HepG2 (cell line): ENCODE results near the gene FLYWCH1. TPM values are rescaled to one million over a fixed set of nuclear protein-coding genes. Genes with fewer than 3 reads are reported as not detected.
A peak's percentile ranks its signal among the peaks of the same experiment; 100 is the strongest.

ENCODE experiments used
- AKAP8 ChIP-seq: sonication (generic); formaldehyde crosslinking; IDR thresholded peaks from 2 replicates; pipeline ENCODE4 v1.5.1; 2020; ENCODE audit warnings: mild to moderate bottlenecking, missing genetic modification reagents
- ASH2L ChIP-seq: fragments of 300-600, 200-600 bp; sonication (generic); IDR thresholded peaks from 2 replicates; pipeline ENCODE4 v1.7.0; 2017; ENCODE audit warnings: low read depth, mild to moderate bottlenecking, moderate library complexity, mixed read lengths, low read length; ENCODE audit not compliant: insufficient read length
- ELF3 ChIP-seq: IDR thresholded peaks from 2 replicates; pipeline ENCODE4 v1.6.1; 2016; ENCODE audit warnings: missing genetic modification reagents, missing compliant biosample characterization
- GATAD2A ChIP-seq: IDR thresholded peaks from 2 replicates; pipeline ENCODE4 v1.6.1; 2016
- HCFC1 ChIP-seq: fragments of 150-350 bp; IDR thresholded peaks from 2 replicates; pipeline ENCODE4 v1.6.1; 2014; ENCODE audit warnings: low read depth, low read length
- HMGA1 ChIP-seq: sonication (generic); formaldehyde crosslinking; conservative IDR thresholded peaks from 2 replicates; pipeline ENCODE4 v1.4.0; 2020; ENCODE audit warnings: missing genetic modification reagents
- HOXD1 ChIP-seq: sonication (generic); formaldehyde crosslinking; IDR thresholded peaks from 2 replicates; pipeline ENCODE4 v1.5.0; 2020; ENCODE audit warnings: missing genetic modification reagents
- KLF13 ChIP-seq: sonication (generic); formaldehyde crosslinking; IDR thresholded peaks from 2 replicates; pipeline ENCODE4 v1.4.0; 2020; ENCODE audit warnings: mild to moderate bottlenecking, missing genetic modification reagents
- MEIS2 ChIP-seq: sonication (generic); formaldehyde crosslinking; IDR thresholded peaks from 2 replicates; pipeline ENCODE4 v1.9.0; 2021; ENCODE audit warnings: mild to moderate bottlenecking, missing genetic modification reagents
- MIXL1 ChIP-seq: IDR thresholded peaks from 2 replicates; pipeline ENCODE4 v1.6.1; 2016
- RAD21 ChIP-seq: fragments of 450-650 bp; formaldehyde crosslinking; IDR thresholded peaks from 2 replicates; pipeline ENCODE4 v1.5.0; 2020; ENCODE audit warnings: mild to moderate bottlenecking
- RAD51 ChIP-seq: fragments of 450-650 bp; IDR thresholded peaks from 2 replicates; pipeline ENCODE4 v1.6.1; 2016; ENCODE audit warnings: borderline replicate concordance
- SNAI1 ChIP-seq: sonication (generic); formaldehyde crosslinking; IDR thresholded peaks from 2 replicates; pipeline ENCODE4 v1.5.0; 2020; ENCODE audit warnings: mild to moderate bottlenecking, missing genetic modification reagents, borderline replicate concordance
- SPEN ChIP-seq: sonication (generic); formaldehyde crosslinking; IDR thresholded peaks from 2 replicates; pipeline ENCODE4 v1.5.1; 2020; ENCODE audit warnings: low read depth, mild to moderate bottlenecking, missing genetic modification reagents
- TRIM24 ChIP-seq: sonication (generic); formaldehyde crosslinking; IDR thresholded peaks from 2 replicates; pipeline ENCODE4 v1.8.0; 2022; ENCODE audit warnings: mild to moderate bottlenecking, missing genetic modification reagents
- XBP1 ChIP-seq: sonication (generic); formaldehyde crosslinking; IDR thresholded peaks from 2 replicates; pipeline ENCODE4 v1.5.0; 2020; ENCODE audit warnings: missing genetic modification reagents
- YEATS4 ChIP-seq: sonication (generic); formaldehyde crosslinking; IDR thresholded peaks from 2 replicates; pipeline ENCODE4 v1.4.0; 2020; ENCODE audit warnings: missing genetic modification reagents, borderline replicate concordance
- ZFP90 ChIP-seq: sonication (generic); formaldehyde crosslinking; IDR thresholded peaks from 2 replicates; pipeline ENCODE4 v1.8.0; 2022; ENCODE audit warnings: missing genetic modification reagents, mild to moderate bottlenecking, inconsistent platforms, borderline replicate concordance
- ZNF354B ChIP-seq: sonication (generic); formaldehyde crosslinking; IDR thresholded peaks from 2 replicates; pipeline ENCODE4 v1.8.0; 2022; ENCODE audit warnings: mild to moderate bottlenecking, missing genetic modification reagents
- ZNF441 ChIP-seq: sonication (generic); formaldehyde crosslinking; IDR thresholded peaks from 2 replicates; pipeline ENCODE4 v1.7.0; 2021; ENCODE audit warnings: missing genetic modification reagents, borderline replicate concordance
- ZNF543 ChIP-seq: sonication (generic); formaldehyde crosslinking; IDR thresholded peaks from 2 replicates; pipeline ENCODE4 v1.4.0; 2020; ENCODE audit warnings: mild to moderate bottlenecking, missing genetic modification reagents
- ZNF607 ChIP-seq: sonication (generic); formaldehyde crosslinking; IDR thresholded peaks from 2 replicates; pipeline ENCODE4 v1.5.1; 2020; ENCODE audit warnings: missing genetic modification reagents, mild to moderate bottlenecking, borderline replicate concordance
- ZNF614 ChIP-seq: IDR thresholded peaks from 2 replicates; pipeline ENCODE4 v1.6.1; 2018; ENCODE audit warnings: missing biosample characterization, missing genetic modification reagents, inconsistent platforms, borderline replicate concordance
- ZNF672 ChIP-seq: sonication (generic); formaldehyde crosslinking; IDR thresholded peaks from 2 replicates; pipeline ENCODE4 v1.8.1; 2022; ENCODE audit warnings: missing genetic modification reagents
- ZSCAN21 ChIP-seq: sonication (generic); formaldehyde crosslinking; IDR thresholded peaks from 2 replicates; pipeline ENCODE4 v1.8.0; 2022; ENCODE audit warnings: mild to moderate bottlenecking, missing genetic modification reagents, moderate library complexity, borderline replicate concordance
- ZZZ3 ChIP-seq: sonication (generic); formaldehyde crosslinking; IDR thresholded peaks from 2 replicates; pipeline ENCODE4 v1.4.0; 2020; ENCODE audit warnings: missing genetic modification reagents, mild to moderate bottlenecking, borderline replicate concordance
- polyA plus RNA-seq, 8 experiments: library from polyadenylated mRNA; depleted of rRNA in 3 of 8; stranded (reverse) in 7 of 8; unstranded in 1 of 8; fragments of >200 nt; fragmentation: Illumina TruSeq in 4 of 8; extraction: Trizol in 4 of 8; gene quantifications; 2 replicates each; pipeline versions ENCODE4 v1.2.1 to v1.2.3, GENCODE V29; 2011 to 2016; ENCODE audit warnings: low read depth in 4 of 8, missing spikeins in 1 of 8, mixed read lengths in 1 of 8; ENCODE audit not compliant: insufficient read depth in 1 of 8
- total RNA-seq, 5 experiments: library from RNA; depleted of rRNA; stranded (reverse); fragments of >200 nt; fragmentation: Illumina TruSeq; extraction: Trizol; gene quantifications; 2 replicates each; pipeline ENCODE4 v1.2.3, GENCODE V29; 2016; ENCODE audit warnings: low read depth in 1 of 5
- TF ChIP-seq, protein P1 (sequence below): sonication (generic); formaldehyde crosslinking; IDR thresholded peaks from 2 replicates; pipeline ENCODE4 v1.5.0; 2020; ENCODE audit warnings: mild to moderate bottlenecking, low read depth, missing genetic modification reagents, borderline replicate concordance
- TF ChIP-seq, protein P2 (sequence below): sonication (generic); formaldehyde crosslinking; IDR thresholded peaks from 2 replicates; pipeline ENCODE4 v1.8.0; 2022; ENCODE audit warnings: missing genetic modification reagents, mild to moderate bottlenecking, moderate library complexity, borderline replicate concordance
- TF ChIP-seq, protein P3 (sequence below): IDR thresholded peaks from 2 replicates; pipeline ENCODE4 v1.6.1; 2016; ENCODE audit warnings: missing compliant biosample characterization, missing genetic modification reagents, borderline replicate concordance

The FLYWCH1 gene
- total and polyA plus RNA-seq, 2 of the 13 experiments (the other 11 are each of a cell fraction or from before 2014, with no cell fraction given): 7.3 to 12.4 TPM

DNA sequence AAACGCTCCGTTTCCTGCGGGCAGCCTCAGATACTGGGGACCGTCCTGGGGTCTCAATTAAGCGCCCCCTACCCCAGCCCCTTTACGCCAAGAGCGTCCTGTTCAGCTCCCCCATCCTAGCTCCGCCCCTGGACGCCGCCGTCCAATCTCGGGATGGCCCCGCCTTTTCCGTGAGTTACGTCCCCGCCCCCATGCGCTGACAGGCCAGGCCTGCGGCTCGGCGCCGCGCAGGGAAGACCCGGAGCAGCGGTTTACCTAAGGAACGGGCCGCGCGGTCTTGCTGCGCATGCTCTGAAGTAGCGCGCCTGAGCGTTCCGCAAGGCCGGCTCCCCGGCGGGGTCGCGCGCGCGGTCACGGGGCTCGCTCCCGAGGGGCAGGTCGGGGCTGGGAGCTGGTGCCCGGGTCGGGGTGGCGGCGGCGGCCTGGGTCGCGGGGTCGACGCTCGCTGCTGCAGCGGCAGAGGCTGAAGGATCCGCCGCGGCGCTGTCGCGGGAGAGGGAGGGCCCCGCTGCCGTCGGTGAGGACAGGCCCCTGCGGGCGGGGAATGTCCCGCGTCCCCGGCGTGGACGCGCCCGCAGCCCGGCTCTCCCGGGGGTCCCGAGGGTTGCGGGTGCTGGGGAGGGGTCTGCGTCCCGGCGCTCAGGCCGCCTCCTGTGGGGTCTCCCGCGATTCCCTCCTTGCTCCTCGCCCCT, at the start of gene FLYWCH1 (continued):
- TF ChIP-seq ZNF441 (peak; percentile 75; the same call in 1 of the 2 replicates), ZNF607 (CRISPR knock-in tag) (no peak), ZZZ3 (CRISPR knock-in tag) (no peak), ZSCAN21 (CRISPR knock-in tag) (no peak), SPEN (CRISPR knock-in tag) (peak; percentile 91), YEATS4 (peak; percentile 75; the same call in 1 of the 2 replicates), MEIS2 (CRISPR knock-in tag) (peak; percentile 70), HCFC1 (peak; percentile 31; the same call in 1 of the 2 replicates), HOXD1 (CRISPR knock-in tag) (no peak), RAD21 (CRISPR knock-in tag) (peak; percentile 58; the same call in 1 of the 2 replicates), GATAD2A (CRISPR knock-in tag) (peak; percentile 52; the same call in 1 of the 2 replicates), ZNF543 (no peak), ZNF614 (CRISPR knock-in tag) (peak; percentile 72; the same call in 1 of the 2 replicates), KLF13 (CRISPR knock-in tag) (no peak), XBP1 (no peak), HMGA1 (CRISPR knock-in tag) (no peak), ZNF672 (CRISPR knock-in tag) (no peak), MIXL1 (CRISPR knock-in tag) (no peak), AKAP8 (CRISPR knock-in tag) (no peak), TRIM24 (CRISPR knock-in tag) (no peak), ELF3 (CRISPR knock-in tag) (peak; percentile 64; the same call in 1 of the 2 replicates), RAD51 (no peak), ZFP90 (peak; percentile 69; the same call in 1 of the 2 replicates), ASH2L (peak; percentile 65), ZNF354B (CRISPR knock-in tag) (no peak), SNAI1 (CRISPR knock-in tag) (no peak)
- TF ChIP-seq, protein P1, sequence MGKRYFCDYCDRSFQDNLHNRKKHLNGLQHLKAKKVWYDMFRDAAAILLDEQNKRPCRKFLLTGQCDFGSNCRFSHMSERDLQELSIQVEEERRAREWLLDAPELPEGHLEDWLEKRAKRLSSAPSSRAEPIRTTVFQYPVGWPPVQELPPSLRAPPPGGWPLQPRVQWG (CRISPR knock-in tag): no peak
- TF ChIP-seq, protein P2, sequence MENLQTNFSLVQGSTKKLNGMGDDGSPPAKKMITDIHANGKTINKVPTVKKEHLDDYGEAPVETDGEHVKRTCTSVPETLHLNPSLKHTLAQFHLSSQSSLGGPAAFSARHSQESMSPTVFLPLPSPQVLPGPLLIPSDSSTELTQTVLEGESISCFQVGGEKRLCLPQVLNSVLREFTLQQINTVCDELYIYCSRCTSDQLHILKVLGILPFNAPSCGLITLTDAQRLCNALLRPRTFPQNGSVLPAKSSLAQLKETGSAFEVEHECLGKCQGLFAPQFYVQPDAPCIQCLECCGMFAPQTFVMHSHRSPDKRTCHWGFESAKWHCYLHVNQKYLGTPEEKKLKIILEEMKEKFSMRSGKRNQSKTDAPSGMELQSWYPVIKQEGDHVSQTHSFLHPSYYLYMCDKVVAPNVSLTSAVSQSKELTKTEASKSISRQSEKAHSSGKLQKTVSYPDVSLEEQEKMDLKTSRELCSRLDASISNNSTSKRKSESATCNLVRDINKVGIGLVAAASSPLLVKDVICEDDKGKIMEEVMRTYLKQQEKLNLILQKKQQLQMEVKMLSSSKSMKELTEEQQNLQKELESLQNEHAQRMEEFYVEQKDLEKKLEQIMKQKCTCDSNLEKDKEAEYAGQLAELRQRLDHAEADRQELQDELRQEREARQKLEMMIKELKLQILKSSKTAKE (CRISPR knock-in tag): no peak
- TF ChIP-seq, protein P3, sequence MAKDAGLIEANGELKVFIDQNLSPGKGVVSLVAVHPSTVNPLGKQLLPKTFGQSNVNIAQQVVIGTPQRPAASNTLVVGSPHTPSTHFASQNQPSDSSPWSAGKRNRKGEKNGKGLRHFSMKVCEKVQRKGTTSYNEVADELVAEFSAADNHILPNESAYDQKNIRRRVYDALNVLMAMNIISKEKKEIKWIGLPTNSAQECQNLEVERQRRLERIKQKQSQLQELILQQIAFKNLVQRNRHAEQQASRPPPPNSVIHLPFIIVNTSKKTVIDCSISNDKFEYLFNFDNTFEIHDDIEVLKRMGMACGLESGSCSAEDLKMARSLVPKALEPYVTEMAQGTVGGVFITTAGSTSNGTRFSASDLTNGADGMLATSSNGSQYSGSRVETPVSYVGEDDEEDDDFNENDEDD (CRISPR knock-in tag): peak; percentile 47; the same call in 1 of the 2 replicates
